Bronchial epithelial cell (primary cell): Measurements from ENCODE around the gene MAPK8IP3. TPM values are rescaled to one million over a fixed set of nuclear protein-coding genes. Genes with fewer than 3 reads are reported as not detected.
"Not testable (repeated sequence)": the region's sequence is repeated elsewhere in the genome, so short reads cannot be mapped to it uniquely, and the experiment has no call there.

Experiments used
- DNase-seq: peaks from one replicate; pipeline ENCODE4 v3.0.0-alpha.2; 2010; ENCODE audit warnings: low read depth
- FAIRE-seq: peaks from 2 replicates; lab custom pipeline; 2011; peaks lifted over from hg19 to GRCh38; lab: Jason Lieb, UNC
- H3K27me3 ChIP-seq: 2 replicates; pipeline ENCODE4 v1.5.1; 2011; ENCODE audit warnings: low read length; ENCODE audit not compliant: control insufficient read depth, insufficient read depth
- H3K36me3 ChIP-seq: 2 replicates; pipeline ENCODE4 v1.5.1; 2011; ENCODE audit warnings: low read length; ENCODE audit not compliant: control insufficient read depth, insufficient read depth
- H3K4me3 ChIP-seq: 2 replicates; pipeline ENCODE4 v1.5.1; 2011; ENCODE audit warnings: mild to moderate bottlenecking, low read depth, low read length, control low read depth
- CTCF ChIP-seq: IDR thresholded peaks from 2 replicates; pipeline ENCODE4 v1.5.1; 2011; ENCODE audit warnings: mild to moderate bottlenecking, moderate library complexity, low read length, control low read depth, inconsistent platforms; ENCODE audit not compliant: insufficient read depth, severe bottlenecking
- total RNA-seq: library from RNA; depleted of rRNA; stranded (reverse); fragments of >200 nt; gene quantifications from 2 replicates; pipeline ENCODE4 v1.2.1, GENCODE V29; 2014

Gene MAPK8IP3
- total RNA-seq, 1 donor from 2014 or later: 24.5 TPM

GRCh38 chr16:1701216-1701878, 4.6 kb upstream of the MAPK8IP3 start:
- no peak for TF ChIP-seq CTCF
- H3K36me3 ChIP-seq: peaks cover 13% of the 10 kb centered on the region
- no peak overlapping the region for H3K4me3 ChIP-seq
- H3K27me3 ChIP-seq: no peaks in the 10 kb centered on the region
- DNase-seq (peak; percentile 91), FAIRE-seq (no peak)

- H3K36me3 ChIP-seq, FAIRE-seq, DNase-seq, H3K27me3 ChIP-seq: not testable (repeated sequence)
- H3K4me3 ChIP-seq: peak overlapping the region; percentile 88
These were observed 689 bp upstream of the MAPK8IP3 start for GRCh38 chr16:1705324-1705687.

GRCh38 chr16:1706386-1707192, 594 bp downstream of the MAPK8IP3 start:
- DNase-seq: no peak
- Histone ChIP-seq H3K36me3 (peaks cover 5% of the 10 kb centered on the region), H3K4me3 (peak overlapping the region; percentile 88), H3K27me3 (no peaks in the 10 kb centered on the region)
- peak; percentile 1 for TF ChIP-seq CTCF
- no peak for FAIRE-seq

DNA sequence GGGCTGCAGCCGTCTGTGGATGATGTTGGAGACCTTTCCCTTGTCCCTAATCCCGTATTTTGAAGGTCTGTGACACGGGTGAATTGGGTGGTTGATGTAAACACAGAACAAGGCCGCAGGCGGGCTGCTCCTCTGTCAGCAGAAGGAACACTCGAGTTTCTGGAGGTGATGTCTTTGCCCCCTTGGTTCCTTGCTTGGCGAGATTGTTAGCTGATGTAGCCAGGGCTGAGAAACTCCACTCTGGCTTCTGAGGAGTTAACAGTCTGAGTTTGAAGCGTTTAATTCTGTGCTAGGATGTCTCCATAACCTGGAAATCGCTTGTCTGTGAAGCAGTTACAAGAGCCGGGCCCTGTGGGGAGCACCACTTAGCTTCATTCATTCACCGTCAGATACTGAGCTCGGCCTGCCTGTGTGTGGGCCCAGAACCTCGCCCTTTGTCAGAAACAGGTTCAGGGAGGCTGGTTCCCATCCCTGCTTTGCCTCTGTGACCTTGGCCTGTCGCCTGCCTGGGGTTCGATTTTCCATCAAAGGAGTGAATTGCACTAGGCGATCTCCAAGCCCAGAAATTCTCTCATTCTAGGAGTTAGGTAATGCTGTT, 1.3 kb downstream of the MAPK8IP3 start:
- H3K27me3 ChIP-seq: no peaks in the 10 kb centered on the region
- H3K4me3 ChIP-seq: peak overlapping the region; percentile 88
- DNase-seq (no peak), FAIRE-seq (peak; percentile 13)
- peaks cover 5% of the 10 kb centered on the region for H3K36me3 ChIP-seq
- no peak for TF ChIP-seq CTCF

DNA sequence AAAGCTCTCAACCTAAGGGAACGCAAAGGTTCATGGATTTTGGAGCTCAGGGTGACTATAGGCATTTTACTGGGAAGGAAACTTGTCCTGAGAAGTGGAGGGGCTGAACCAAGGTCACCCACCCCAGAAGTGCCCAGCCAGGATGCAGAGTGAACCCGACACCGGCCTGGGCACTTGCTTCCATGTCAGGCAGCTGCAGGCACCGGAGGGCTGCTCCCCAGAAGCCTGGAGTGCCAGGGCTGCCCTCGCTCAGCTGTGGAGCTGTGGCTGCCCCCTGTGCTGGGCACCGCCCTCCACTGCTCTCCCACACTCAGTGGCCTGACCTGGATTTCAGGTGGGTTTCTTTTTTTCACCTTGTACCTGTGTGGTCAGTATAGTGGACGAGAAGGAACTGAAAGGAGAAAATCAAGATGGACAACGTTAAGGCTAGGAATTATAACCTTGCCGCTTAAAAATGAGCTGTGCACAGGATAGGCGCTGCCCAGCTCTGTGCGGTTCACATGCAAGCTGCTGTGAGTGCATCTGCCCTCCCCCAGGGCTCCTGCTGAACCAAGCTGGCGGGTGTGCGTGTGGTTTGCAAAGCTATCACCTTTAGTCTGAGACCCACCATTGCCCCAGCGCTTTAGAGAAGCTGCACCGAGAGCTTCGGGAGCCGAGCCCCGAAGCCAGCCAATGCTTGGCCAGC, 2.2 kb downstream of the MAPK8IP3 start:
- DNase-seq (no peak), FAIRE-seq (no peak)
- H3K4me3 ChIP-seq: no peak overlapping the region

More for the DNA sequence above, 2.2 kb downstream of the MAPK8IP3 start:
- Histone ChIP-seq H3K36me3 (peaks cover 5% of the 10 kb centered on the region), H3K27me3 (no peaks in the 10 kb centered on the region)
- TF ChIP-seq CTCF: no peak
